Activated CD4-positive, alpha-beta T cell treated with anti-CD3 and anti-CD28 coated beads, Interleukin-2, amount 50 U/mL, for 24 hours (primary cell): ENCODE data around the gene RHBDD1.
A peak's percentile ranks its signal among the peaks of the same experiment; 100 is the strongest.
"Not testable (repeated sequence)": the region's sequence is repeated elsewhere in the genome, so short reads cannot be mapped to it uniquely, and the experiment has no call there.

Source experiments
- DNase-seq, 2 donors: peaks; one replicate each; pipeline ENCODE4 v3.0.0-alpha.2; 2020; ENCODE audit warnings: low read depth in 1 of 2, low spot score in 1 of 2

The RHBDD1 gene

GRCh38 chr2:226839951-226840350 lies 4.1 kb downstream of the RHBDD1 start:
- no peak for DNase-seq

GRCh38 chr2:226843001-226843400 lies 7.1 kb downstream of the RHBDD1 start:
- not testable (repeated sequence) for DNase-seq

GRCh38 chr2:226845386-226846116 lies 9.7 kb downstream of the RHBDD1 start:
- DNase-seq = no peak

- DNase-seq = no peak
These were observed 11.2 kb downstream of the RHBDD1 start for GRCh38 chr2:226847090-226847489.

- no peak for DNase-seq
These were observed 11.7 kb downstream of the RHBDD1 start for GRCh38 chr2:226847511-226847910.

- no peak for DNase-seq
These were observed 13.5 kb downstream of the RHBDD1 start for GRCh38 chr2:226849349-226849748.

- no peak for DNase-seq
These were observed 14.2 kb downstream of the RHBDD1 start for GRCh38 chr2:226850024-226850423.

GRCh38 chr2:226855787-226856186 lies 19.9 kb downstream of the RHBDD1 start:
- DNase-seq = no peak

GRCh38 chr2:226860087-226860486 lies 24.2 kb downstream of the RHBDD1 start:
- DNase-seq = no peak

GRCh38 chr2:226862623-226863022 lies 26.8 kb downstream of the RHBDD1 start:
- no peak for DNase-seq

- no peak for DNase-seq
These were observed 29.4 kb downstream of the RHBDD1 start for GRCh38 chr2:226865273-226865672.

- no peak for DNase-seq
These were observed 29.9 kb downstream of the RHBDD1 start for GRCh38 chr2:226865710-226866109.

GRCh38 chr2:226868331-226869162 lies 32.7 kb downstream of the RHBDD1 start:
- DNase-seq = no peak

GRCh38 chr2:226869371-226869770 lies 33.5 kb downstream of the RHBDD1 start:
- no peak for DNase-seq

GRCh38 chr2:226873051-226873620 lies 37.3 kb downstream of the RHBDD1 start:
- DNase-seq = no peak

- DNase-seq = peak in 1 of 2 donors; percentile 41
These were observed 38.0 kb downstream of the RHBDD1 start for GRCh38 chr2:226873826-226874225.

GRCh38 chr2:226874749-226875148 lies 38.9 kb downstream of the RHBDD1 start:
- no peak for DNase-seq

- DNase-seq = no peak
These were observed 39.8 kb downstream of the RHBDD1 start for GRCh38 chr2:226875438-226876225.

- DNase-seq = no peak
These were observed 41.6 kb downstream of the RHBDD1 start for GRCh38 chr2:226877491-226877890.

GRCh38 chr2:226881287-226881686 lies 45.4 kb downstream of the RHBDD1 start:
- DNase-seq = no peak

GRCh38 chr2:226882606-226883005 lies 46.8 kb downstream of the RHBDD1 start:
- no peak for DNase-seq
